Brain pericyte (primary cell): ENCODE measurements around the gene XAGE5.
"Not testable (repeated sequence)": the region's sequence is repeated elsewhere in the genome, so short reads cannot be mapped to it uniquely, and the experiment has no call there.

ENCODE experiments used
- DNase-seq: peaks from one replicate; pipeline ENCODE4 v3.0.0-alpha.2; 2012; ENCODE audit warnings: low read depth, low spot score

Gene XAGE5, protein sequence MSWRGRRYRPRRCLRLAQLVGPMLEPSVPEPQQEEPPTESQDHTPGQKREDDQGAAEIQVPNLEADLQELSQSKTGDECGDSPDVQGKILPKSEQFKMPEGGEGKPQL

GRCh38 chrX:52811065-52811625, at the start of gene XAGE5:
Gene XAGE5, plus strand, starts transcription at chrX:52811287. Its CDS starts 1,280 bp downstream, at chrX:52812567.
- DNase-seq: no peak

DNA sequence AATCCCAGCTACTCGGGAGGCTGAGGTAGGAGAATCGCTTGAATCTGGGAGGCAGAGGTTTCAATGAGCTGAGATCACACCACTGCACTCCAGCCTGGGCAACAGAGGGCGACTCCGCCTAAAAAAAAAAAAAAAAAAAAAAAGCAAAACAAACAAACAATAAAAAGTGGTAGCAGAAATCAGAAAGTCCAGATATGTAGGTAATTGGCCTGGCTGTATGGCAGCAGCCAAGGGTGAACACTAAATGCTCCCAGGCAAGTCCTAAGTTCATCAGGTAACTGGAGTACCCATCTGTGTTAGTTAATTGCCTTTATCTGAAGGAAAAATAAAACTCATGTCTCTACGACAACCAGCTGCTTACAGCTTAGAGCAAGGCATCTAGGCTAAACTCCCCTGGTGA, 45.1 kb upstream of the XAGE5 start:
- DNase-seq: not testable (repeated sequence)

- DNase-seq: not testable (repeated sequence)
These were observed 37.6 kb upstream of the XAGE5 start for GRCh38 chrX:52773504-52773903.

GRCh38 chrX:52797327-52797726, 13.8 kb upstream of the XAGE5 start, which contains the start of gene SPANXN5:
Gene SPANXN5, minus strand, starts transcription at chrX:52797427. Its CDS starts 79 bp downstream, at chrX:52797348.
- DNase-seq: not testable (repeated sequence)

- DNase-seq: not testable (repeated sequence)
These were observed 6.2 kb upstream of the XAGE5 start for GRCh38 chrX:52804876-52805275.

DNA sequence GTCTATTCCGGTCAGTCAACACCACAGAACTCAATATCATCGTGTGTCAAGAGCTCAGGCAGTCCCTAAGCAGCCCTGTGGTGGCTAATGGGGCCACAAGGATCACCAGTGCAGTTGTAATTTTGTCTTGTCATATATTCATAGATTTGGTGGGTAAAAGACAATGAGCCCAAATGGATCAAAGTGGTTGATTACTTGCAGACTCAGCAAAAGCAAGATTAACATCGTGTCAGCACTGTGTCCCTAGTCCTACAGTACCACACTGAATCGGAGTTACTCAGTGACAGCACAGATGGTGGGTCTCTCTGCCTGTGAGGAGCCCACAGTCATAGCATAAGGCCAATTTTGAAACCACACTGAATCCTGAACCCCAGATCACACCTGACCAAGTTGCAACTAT, 8.7 kb downstream of the XAGE5 start:
- DNase-seq: no peak

DNA sequence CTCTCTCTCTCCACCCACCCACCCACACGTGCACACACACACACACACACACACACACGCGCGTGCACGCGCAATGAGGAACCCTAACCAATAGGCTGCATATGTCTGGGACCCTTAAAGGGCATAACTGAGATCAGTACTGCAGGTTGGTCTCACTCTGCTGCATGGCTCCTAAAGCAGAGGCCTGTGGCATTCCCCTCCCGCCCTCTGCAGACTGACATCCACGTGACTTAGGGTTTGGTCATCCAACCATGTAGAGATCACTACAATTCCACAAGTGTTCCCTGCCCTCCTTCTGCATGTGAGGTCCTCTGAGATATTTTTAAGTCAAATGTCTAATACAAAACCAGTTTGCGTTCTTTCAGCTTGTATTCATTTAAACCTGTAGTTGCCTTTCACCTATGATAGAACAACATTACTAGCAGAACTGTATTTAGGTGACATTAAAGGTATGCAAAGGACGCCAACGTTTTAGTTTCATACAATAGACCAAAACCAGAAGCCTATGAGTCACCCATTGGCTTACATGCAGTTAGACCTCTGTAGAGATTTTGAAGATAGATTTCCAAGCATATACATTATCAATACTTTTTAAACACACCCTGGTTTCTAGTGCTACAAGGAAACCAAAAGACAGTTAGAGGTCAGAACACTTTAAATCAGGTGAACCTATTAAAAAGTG, 10.1 kb downstream of the XAGE5 start:
- no peak for DNase-seq

DNA sequence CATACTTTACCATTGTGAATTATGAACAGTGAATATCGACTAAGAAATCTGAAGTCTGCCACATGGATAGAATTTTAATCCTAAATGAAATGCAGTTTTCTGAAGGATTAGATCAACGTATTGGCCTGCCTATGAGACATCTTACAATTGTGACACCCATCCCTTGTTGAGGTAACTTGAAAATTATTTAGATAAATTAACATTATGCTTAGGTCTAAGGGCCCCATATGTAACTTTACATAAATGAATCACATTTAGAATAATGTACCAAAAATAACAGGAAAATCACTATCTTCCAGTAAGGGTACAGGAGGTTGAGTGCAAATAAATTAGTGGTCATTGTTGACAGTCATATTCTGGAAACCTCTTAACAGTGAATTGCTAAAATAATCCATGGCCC, 13.5 kb downstream of the XAGE5 start:
- DNase-seq: no peak

DNA sequence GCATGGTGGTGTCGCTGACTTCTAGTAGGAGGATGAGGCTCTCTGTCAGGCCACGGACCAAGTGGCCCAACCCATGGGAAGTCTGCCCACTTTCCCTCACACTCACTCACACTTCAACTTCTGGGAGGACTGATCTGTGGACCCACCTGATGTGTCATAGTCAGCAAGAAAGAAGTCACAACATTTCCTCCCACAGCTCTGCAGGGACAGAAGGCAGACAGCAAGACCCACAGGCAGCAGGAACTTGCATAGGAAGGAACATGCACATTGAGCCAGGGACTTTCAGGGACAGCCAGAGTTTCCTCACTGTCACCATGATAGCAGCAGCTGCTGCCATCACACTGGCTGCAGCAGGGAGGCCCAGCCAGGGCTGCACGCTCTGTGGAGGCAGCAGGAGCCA, 19.5 kb downstream of the XAGE5 start:
- DNase-seq: no peak

- DNase-seq: no peak
These were observed 28.1 kb downstream of the XAGE5 start for GRCh38 chrX:52839137-52839536.

- DNase-seq: not testable (repeated sequence)
These were observed 32.5 kb downstream of the XAGE5 start for GRCh38 chrX:52843619-52844018.

DNA sequence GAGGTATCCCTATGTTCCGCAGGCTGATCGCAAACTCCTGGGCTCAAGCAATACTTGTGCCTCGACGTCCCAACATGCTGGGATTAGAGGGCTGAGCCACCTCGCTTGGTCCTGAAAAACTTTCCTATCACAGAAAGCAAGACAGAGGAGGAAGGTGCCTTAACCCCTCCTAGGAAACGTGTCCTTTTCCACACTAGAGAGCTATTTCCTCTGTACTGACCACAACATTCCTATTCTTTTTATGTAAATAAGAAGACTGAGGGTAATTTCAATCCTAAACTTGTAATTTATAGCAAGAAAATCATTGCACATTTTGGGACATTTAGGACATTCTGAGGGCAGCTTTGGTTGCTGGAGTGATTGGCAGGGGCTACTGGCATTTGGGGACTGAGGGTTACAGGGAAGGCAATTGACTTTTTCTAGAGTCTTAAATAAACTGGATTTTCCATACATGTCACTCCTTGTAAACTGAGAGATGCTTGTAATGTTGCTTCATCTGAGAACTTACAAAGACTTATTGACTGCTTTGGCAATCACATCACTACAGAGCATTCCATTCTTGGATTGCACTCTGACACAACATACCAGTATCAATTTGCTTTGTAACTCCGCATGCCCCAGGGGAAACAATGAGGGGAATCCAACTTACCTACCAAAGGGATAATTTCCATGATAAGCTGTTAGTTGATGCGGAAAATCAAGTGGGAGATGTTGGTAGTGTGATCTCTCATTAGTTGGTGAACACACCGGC, 41.2 kb downstream of the XAGE5 start:
- no peak for DNase-seq

DNA sequence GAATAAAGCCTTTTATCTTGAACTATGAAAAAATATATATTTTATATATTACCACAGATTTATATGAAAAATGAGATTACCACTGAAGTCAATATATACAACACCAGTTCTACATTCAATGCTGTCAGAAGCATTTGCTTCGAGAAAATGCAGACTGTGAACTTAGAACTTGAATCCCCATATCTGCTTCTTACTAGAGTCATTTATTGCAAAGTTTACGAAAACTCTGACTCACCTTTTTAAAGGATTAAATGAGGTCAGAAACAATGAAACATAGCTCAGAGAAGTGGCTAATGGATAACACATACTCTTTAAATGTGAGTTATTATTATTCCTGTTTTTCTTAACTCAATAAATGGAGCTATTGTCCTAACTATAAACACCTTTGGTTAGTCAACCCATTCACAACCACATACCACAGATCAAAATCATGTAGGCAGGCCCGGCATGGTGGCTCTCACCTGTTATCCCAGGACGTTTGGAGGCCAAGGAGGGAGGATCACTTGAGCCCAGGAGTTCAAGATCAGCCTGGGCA, 46.0 kb downstream of the XAGE5 start:
- not testable (repeated sequence) for DNase-seq

GRCh38 chrX:52865343-52865998, 54.4 kb downstream of the XAGE5 start:
- DNase-seq: no peak
